Omental fat pad (tissue), 4 donors: Measurements from ENCODE around the gene KCNG2. TPM values are rescaled to one million over a fixed set of nuclear protein-coding genes. Genes with fewer than 3 reads are reported as not detected.

Source experiments
- ATAC-seq: fragments of 150-250 bp; one replicate; pipeline ENCODE4 v1.9.1; 2016; ENCODE audit warnings: mild to moderate bottlenecking, moderate library complexity; ENCODE audit not compliant: low FRiP score
- DNase-seq: peaks from one replicate; pipeline ENCODE4 v3.0.0-alpha.2; 2019; ENCODE audit warnings: low spot score
- CTCF ChIP-seq, 3 donors: fragments of 450-650 bp; IDR thresholded peaks; one replicate each; pipeline ENCODE4 v1.5.1; 2016 to 2017; ENCODE audit warnings: antibody characterized with exemption in 3 of 3, mild to moderate bottlenecking in 3 of 3, moderate library complexity in 2 of 3
- total RNA-seq, 4 donors: library from RNA; depleted of rRNA; stranded (reverse); fragments of >200 nt; gene quantifications; one replicate each; pipeline ENCODE4 v1.1.0, GENCODE V29; 2016

The KCNG2 gene
- total RNA-seq, 4 donors from 2014 or later: 0.75 to 2.4 (median 0.96) TPM; not detected in 1

- ATAC-seq (no peak), DNase-seq (no peak)
- TF ChIP-seq CTCF (IDR thresholded peaks at IDR 0.05): no peak
Observed at GRCh38 chr18:79897940-79898625, 100.3 kb downstream of the KCNG2 start.

DNA sequence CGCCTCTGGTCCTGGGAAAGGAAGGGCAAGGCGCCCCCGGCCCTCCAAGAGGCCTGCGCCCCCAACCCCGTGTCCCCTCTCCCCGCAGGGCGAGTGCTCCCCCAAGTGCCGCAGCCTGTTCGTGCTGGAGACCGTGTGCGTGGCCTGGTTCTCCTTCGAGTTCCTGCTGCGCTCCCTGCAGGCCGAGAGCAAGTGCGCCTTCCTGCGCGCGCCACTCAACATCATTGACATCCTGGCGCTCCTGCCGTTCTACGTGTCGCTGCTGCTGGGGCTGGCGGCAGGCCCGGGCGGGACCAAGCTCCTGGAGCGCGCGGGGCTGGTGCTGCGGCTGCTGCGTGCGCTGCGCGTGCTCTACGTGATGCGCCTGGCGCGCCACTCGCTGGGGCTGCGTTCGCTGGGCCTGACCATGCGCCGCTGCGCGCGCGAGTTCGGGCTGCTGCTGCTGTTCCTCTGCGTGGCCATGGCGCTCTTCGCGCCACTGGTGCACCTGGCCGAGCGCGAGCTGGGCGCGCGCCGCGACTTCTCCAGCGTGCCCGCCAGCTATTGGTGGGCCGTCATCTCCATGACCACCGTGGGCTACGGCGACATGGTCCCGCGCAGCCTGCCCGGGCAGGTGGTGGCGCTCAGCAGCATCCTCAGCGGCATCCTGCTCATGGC is 101.3 kb downstream of the KCNG2 start:
- DNase-seq (no peak), ATAC-seq (no peak)
- no peak for TF ChIP-seq CTCF (IDR thresholded peaks at IDR 0.05)

- no peak for ATAC-seq
- no peak for DNase-seq
- no peak for TF ChIP-seq CTCF (IDR thresholded peaks at IDR 0.05)
Observed at GRCh38 chr18:79899609-79900445, 102.1 kb downstream of the KCNG2 start.

DNA sequence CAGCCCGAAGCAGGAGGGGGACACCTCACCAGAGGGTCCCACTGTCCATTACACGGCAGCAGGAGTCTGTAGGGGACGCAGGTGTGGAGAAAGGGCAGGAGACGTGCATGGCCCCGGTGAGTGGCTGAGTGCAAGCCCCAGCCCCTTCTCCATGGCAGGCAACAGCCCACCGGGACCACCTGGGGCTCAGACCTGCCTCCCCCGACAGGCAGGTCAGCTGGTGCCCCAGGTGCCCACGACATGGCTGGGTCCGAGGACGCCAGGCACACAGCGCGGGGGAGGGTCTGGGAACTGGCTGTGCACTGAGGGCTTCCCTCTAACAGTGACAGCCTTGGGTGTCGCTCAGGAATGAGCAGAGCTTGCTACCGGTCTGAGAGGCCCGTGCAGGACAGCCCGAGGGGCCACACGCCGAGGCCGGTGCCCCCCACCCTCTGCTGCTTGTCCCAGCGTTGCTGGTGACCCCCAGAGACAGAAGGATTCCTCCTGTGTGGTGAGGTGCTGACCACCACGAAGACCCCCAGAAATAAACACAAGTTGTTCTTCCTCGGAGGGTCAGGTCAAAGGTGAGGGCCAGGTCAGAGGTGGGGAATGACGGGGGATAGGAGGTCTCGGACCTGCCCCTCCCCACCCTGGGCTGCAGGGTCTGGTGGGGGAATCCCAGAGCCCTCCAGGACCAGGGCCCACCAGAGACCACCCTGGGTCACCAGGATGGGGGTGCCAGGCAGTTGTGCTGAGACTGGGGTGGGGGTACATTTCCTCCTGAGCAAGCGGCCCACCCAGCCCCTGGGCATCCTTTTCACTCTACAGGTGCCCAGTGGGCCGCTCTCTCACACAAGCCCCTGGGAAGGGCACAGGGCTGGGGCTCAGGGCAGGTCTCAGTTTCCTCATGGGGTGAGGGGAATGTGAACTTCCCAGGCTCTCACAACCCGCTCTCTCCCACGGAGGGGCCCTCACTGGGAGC is 103.2 kb downstream of the KCNG2 start:
- no peak for ATAC-seq
- no peak for DNase-seq
- TF ChIP-seq CTCF (IDR thresholded peaks at IDR 0.05): no peak

DNA sequence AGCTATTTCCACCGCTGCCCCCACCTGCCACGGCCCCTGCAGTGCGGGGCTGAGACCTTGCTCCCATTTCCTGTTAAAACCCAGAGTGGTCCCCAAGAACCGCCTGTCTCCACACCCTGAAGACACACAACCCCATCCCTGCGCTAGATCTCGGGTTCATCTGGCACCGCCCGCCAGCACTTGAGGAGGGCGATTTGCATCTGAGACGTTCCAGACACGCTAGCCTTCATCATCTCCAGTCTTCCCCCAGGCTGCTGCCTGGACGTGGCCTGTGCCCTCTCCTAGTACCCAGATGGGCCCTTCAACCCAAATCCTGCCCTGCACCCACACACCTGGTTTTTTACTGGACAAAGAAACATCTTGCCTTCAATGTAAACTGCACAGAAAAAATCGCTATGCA is 103.9 kb downstream of the KCNG2 start:
- DNase-seq (no peak), ATAC-seq (no peak)
- TF ChIP-seq CTCF (IDR thresholded peaks at IDR 0.05): no peak

- no peak for TF ChIP-seq CTCF (IDR thresholded peaks at IDR 0.05)
- DNase-seq: no peak
- ATAC-seq: no peak
Observed at GRCh38 chr18:79902075-79902474, 104.3 kb downstream of the KCNG2 start.
